OCI-LY3 (cell line): ENCODE data around the gene TEDC1.

Experiments used
- EZH2phosphoT487 ChIP-seq: fragments of 200-600 bp; shearing (Covaris generic); IDR thresholded peaks from 2 replicates; pipeline ENCODE4 v1.6.1; 2018; ENCODE audit warnings: antibody characterized with exemption, mixed run types, low read depth
- TF ChIP-seq, protein P1 (sequence below): fragments of 200-600, 300-600 bp; sonication (generic); IDR thresholded peaks from 2 replicates; pipeline ENCODE4 v1.5.1; 2014; ENCODE audit warnings: antibody characterized with exemption, low read length, low read depth

- TF ChIP-seq, protein P1, sequence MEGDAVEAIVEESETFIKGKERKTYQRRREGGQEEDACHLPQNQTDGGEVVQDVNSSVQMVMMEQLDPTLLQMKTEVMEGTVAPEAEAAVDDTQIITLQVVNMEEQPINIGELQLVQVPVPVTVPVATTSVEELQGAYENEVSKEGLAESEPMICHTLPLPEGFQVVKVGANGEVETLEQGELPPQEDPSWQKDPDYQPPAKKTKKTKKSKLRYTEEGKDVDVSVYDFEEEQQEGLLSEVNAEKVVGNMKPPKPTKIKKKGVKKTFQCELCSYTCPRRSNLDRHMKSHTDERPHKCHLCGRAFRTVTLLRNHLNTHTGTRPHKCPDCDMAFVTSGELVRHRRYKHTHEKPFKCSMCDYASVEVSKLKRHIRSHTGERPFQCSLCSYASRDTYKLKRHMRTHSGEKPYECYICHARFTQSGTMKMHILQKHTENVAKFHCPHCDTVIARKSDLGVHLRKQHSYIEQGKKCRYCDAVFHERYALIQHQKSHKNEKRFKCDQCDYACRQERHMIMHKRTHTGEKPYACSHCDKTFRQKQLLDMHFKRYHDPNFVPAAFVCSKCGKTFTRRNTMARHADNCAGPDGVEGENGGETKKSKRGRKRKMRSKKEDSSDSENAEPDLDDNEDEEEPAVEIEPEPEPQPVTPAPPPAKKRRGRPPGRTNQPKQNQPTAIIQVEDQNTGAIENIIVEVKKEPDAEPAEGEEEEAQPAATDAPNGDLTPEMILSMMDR: no peak
- no peak for TF ChIP-seq EZH2phosphoT487
Observed at GRCh38 chr14:105458010-105458409, 33.0 kb upstream of the TEDC1 start.
